T-helper 1 cell (primary cell): Measurements from ENCODE around the gene VDAC1.
A peak's percentile ranks its signal among the peaks of the same experiment; 100 is the strongest.
"Not testable (repeated sequence)": the region's sequence is repeated elsewhere in the genome, so short reads cannot be mapped to it uniquely, and the experiment has no call there.

ENCODE experiments used
- DNase-seq, 5 donors: peaks; one replicate each; pipeline ENCODE4 v3.0.0-alpha.2; 2012 to 2020

Gene VDAC1

DNA sequence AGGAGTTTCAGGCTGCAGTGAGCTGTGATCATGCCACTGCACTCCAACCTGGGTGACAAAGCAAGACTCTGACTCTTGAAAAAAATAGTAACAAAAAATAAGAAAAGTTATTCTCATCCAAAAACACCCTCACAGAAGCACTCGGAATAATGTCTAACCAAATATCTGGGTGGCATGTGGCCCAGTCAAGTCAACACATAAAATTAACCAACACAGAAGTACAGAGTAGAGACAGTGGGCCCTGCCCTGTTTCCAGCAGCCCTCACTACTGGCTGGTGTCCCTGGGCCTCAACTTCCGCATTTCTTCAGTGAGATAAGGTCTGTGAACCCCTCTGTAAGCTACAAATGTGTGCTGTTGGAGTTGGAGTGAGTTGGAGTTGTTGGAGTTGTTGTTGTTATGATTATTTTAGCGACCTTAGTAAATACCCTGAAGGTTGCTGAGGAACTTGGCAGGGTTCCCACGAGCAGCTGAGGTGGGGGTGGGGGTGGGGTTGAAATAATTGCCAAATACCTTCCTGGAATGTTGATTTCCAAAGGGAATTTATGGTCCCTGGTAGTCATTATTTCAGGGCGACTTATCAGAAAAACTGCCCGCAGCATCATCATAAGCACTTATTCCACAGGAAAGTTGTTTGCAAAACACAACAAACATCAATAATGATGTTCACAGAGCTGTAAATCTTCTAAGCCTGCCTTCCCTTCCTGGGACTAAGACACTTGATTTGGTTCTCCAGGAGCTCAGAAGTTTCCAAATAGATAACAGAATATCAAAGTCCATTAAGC is 66.5 kb downstream of the VDAC1 start:
- DNase-seq, result no peak

GRCh38 chr5:133937628-133938027 is 67.1 kb downstream of the VDAC1 start:
- not testable (repeated sequence) for DNase-seq

DNA sequence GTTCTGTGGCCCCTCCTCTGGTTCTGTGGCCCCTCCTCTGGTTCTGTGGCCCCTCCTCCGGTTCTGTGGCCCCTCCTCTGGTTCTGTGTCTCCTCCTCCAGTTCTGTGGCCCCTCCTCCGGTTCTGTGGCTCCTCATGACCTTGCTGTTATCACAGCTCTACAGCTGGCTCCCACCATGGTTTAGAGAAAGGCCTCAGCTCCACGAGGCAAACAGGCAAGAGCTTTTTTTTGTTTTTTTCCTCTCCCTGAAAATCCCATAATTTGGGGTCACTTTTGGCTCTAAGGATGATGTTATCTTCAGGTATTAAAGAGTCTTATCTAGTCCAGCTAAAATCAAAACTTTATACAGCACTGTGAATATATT is 68.1 kb downstream of the VDAC1 start:
- no peak for DNase-seq

- not testable (repeated sequence) for DNase-seq
Measured at GRCh38 chr5:133935991-133936650, 68.7 kb downstream of the VDAC1 start.

GRCh38 chr5:133935667-133935940 is 69.2 kb downstream of the VDAC1 start:
- no peak for DNase-seq

DNA sequence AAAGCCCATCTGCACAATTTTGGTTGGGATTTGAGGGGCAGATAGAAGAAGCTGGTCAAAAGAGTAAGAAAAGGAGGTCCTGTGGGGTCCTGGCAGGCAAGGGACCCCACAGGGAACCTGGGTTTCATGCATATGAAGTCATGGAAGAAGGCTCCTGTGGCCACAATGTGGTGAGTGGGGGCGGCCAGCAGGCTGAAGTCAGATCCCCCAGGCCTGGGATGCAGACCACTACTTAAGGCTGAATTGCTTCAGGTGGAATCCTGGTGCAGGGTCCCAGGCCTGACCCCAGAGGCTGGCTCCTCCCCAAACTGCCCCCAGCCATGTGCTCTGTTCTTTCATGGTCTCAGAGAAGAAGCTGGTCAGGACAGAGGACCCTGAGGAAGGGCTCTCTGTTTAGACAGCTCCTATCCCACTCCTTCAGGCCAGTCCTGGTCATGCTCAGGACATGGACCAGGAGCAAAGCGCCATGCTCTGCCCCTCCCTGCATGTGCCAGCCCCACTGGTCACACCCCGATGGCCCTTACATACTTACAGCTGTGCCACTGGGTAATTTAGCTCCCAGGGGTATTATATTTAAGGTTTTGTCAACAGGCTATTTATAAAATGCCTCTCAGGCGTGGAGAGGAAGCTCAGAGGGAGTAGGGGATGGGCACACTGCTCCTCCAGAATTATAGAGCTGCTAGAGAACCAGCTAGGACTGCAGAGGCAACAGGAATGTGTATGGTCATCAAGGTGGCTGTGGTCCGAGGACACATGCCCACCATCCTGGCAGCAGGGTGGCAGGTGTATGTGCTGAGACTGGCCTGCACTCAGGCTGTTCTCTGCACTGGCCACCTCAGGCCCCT is 69.7 kb downstream of the VDAC1 start:
- DNase-seq, result no peak

DNA sequence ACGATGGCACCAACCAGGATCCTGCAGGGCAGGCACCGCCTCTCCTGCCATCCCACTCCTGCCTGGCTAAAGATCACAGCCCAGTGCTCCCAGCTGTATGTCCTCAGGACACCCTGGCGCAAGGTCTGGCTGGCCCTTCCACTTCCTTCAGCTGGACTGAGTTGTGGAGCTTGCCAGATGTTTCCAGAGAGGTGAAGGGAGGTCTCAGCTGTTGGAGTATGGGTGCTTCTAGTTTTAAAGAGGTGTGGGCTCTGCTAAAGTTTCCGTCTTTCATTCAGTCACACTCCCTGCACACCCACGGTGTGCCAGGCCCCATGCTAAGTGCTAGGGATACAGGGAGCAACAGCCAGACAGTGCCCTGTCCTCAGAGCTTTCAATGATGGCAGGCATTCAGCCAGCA is 70.5 kb downstream of the VDAC1 start:
- DNase-seq, result no peak

GRCh38 chr5:133933670-133934295 is 71.0 kb downstream of the VDAC1 start:
- DNase-seq, result no peak

DNA sequence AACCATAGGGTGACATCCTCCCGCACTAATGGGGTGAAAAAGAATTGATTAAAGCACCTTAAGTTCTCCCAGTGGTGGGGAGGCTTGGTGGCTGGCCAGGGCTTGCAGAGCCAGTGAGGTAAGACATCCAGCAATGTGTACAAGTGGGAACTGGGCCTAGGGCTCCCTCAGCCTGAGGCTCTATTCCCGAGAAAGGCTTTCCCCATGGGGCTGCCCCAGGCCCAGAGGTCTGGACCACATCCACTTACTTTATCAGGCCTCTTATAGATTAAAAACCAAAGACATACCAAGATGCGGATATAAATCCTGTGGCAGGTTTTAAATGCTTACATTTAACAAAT is 71.6 kb downstream of the VDAC1 start:
- DNase-seq, result no peak

DNA sequence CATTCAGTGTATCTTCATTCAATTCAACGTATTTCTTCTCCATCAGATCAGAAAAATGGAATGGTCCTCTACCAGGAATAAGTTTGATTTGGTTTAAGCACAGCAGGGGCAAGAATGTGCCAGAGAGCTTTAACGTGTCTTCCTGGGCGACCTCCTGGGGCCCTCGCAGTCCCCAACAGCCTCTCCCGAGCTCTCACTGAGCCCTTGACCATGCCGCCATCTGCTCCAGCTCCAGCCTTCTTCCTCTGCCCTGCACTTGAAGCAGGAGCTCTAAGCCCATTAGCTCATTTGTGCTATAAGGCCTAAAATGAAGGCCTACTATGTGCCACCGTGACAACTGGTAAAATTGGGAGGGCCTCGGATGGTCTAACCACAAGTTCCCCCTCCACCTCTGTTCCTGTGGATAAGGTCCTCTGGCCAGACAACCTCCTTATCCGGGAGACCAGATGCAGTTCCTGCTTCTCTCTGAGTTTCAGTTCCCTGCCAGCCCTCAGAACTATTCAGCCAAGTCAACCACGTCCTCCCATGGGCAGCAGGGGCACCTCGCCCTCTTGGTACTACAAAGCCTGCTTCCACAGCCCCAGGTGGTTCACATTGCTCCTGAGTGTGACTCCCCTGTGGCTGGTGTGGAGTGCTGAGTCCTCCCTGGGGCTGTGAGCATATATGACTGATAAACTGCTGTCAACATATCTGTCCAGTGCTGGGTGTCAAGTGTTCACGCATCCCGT is 72.2 kb downstream of the VDAC1 start:
- no peak for DNase-seq

DNA sequence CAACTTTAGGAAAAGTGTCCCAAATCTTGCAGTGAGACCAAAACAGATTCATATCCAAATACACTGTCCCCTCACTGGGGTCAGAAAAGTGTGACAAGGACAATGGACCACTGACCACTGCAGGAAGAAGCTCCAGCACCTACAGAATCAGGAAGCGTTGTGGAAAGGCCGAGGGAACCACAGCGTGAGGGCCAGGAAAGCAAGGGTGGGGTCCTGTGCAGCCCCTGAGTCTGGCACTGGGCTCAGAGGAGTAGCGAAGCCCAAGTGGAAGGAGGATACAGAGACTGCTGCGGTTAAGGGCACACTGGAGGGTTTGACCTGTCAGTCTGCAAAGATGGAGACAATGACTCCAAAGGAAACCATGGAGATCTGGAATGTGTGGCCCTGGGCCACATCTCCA is 73.2 kb downstream of the VDAC1 start:
- no peak for DNase-seq

- DNase-seq, result no peak
Measured at GRCh38 chr5:133930813-133931090, 74.0 kb downstream of the VDAC1 start.

DNA sequence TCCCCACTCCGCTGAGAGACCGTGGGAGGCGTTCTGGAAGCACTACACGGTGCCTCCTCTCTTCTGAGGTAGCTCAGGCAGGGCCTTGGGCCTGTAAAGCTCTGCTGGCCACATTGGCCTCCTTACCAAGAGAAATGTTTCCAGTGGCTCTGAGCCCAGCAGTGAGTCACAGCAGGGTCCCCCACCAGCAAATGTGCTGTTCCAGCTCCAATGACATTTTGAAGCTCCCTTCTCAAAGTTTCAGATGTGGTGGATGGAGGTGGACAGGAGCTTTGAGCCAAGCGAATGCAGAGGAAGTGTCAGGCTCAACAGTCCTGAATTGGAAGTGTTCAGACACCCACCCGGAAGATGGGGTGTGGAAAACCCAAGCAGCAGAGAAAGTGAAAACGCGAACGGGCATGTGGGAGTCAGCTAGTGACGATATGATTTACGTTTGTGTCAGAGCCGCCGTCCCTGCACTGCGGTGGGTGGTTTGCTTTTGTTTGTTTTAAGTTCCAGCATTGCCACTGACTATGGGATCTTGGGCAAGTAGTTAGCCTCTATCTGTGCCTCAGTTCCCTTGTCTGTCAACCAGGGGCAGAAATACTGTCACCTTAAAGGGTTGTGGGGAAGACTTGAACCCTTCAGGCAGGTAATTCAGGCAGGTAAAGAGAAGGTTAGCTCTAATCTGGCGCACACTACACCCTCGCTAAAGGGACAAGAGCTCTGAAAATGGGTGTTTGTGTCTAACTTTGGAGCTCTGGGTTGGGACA is 74.5 kb downstream of the VDAC1 start:
- peak in 4 of 5 donors; percentile 22 to 66 (median 32) for DNase-seq

- no peak for DNase-seq
Measured at GRCh38 chr5:133928587-133929393, 76.0 kb downstream of the VDAC1 start.

- no peak for DNase-seq
Measured at GRCh38 chr5:133927300-133928180, 77.2 kb downstream of the VDAC1 start.

DNA sequence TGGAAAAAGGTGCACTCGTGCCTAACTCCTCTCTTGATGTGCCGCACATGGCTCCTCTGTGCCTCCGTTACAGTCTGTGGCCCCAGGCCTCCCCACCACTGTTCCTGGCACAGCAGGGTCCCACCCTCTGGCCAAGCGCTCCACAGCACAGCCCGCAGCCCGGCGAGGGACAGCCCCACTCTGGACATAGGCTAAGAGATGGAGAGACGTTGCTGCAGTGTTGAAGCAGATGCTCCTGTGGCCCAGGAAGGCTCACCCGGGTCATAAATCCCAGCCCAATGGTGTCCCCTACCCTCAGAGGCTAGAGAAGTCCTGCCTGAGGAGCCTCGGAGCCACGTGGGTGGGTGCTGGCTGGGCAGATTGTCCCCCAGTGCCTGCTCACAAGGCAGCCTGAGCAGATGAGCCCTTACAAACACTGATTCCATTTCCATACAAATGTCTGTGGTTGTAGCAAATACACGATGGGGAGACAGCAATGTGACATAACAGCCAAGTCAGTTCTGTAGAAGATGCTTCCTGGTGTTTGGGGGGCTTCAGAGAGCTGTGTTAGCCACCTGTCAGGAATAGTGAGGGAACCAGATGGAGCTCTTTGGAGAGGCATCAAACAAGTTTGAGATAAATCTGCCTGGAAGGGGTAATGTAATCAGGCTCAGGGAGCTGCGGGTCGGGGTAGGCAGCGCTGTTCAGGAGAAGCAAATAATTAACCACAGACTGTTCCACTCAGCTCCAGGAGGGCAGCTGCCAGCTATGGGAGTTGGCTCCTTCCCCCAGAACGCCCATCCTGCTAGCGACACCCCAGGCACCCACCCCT is 78.1 kb downstream of the VDAC1 start:
- no peak for DNase-seq

- DNase-seq, result no peak
Measured at GRCh38 chr5:133925866-133926488, 78.8 kb downstream of the VDAC1 start.

DNA sequence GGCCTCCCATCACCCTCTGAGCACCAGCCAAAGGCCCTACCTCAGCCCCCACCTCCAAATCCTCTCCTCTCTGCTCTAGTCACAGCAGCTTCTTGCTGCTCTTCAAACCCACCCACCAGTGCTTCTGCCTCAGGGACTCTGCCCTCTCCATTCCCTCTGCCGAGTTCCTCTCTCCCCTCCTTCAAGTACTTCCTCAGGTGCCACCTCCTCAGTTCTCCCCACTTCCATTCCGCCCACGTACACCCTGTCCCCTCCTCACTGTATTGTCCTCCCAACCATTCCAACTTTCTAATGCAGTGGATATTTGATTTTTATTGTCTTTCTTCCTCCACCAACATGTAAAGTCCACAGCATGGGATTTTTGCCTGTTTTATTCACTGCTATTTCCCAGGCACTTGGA is 79.5 kb downstream of the VDAC1 start:
- DNase-seq, result no peak
